Hepatocyte (in vitro differentiated cells): ENCODE results near the gene CHD6. TPM values are rescaled to one million over a fixed set of nuclear protein-coding genes. Genes with fewer than 3 reads are reported as not detected.

ENCODE experiments used
- DNase-seq: peaks from one replicate; pipeline ENCODE4 v3.0.0-alpha.2; 2016; ENCODE audit warnings: low spot score
- H2AFZ ChIP-seq: fragments of 200-600 bp; sonication (generic); 2 replicates; pipeline ENCODE4 v1.6.0; 2016; ENCODE audit warnings: antibody characterized with exemption, mild to moderate bottlenecking
- H3K27ac ChIP-seq: fragments of 200-600 bp; sonication (generic); 2 replicates; pipeline ENCODE4 v1.5.1; 2016; ENCODE audit warnings: mild to moderate bottlenecking
- H3K27me3 ChIP-seq: fragments of 200-600 bp; sonication (generic); 2 replicates; pipeline ENCODE4 v1.6.1; 2016
- H3K36me3 ChIP-seq: fragments of 200-600 bp; sonication (generic); replicated peaks from 2 replicates; pipeline ENCODE4 v1.5.1; 2016; ENCODE audit warnings: low read depth; ENCODE audit not compliant: insufficient read depth
- H3K4me1 ChIP-seq: fragments of 200-600 bp; sonication (generic); 2 replicates; pipeline ENCODE4 v1.5.1; 2016; ENCODE audit warnings: mild to moderate bottlenecking, moderate library complexity; ENCODE audit not compliant: insufficient read depth
- H3K4me2 ChIP-seq: fragments of 200-600 bp; sonication (generic); 2 replicates; pipeline ENCODE4 v1.6.0; 2016
- H3K4me3 ChIP-seq: fragments of 200-600 bp; sonication (generic); 2 replicates; pipeline ENCODE4 v1.5.1; 2016; ENCODE audit warnings: mild to moderate bottlenecking
- H3K79me2 ChIP-seq: fragments of 200-600 bp; sonication (generic); 2 replicates; pipeline ENCODE4 v1.6.0; 2017; ENCODE audit warnings: mild to moderate bottlenecking
- H3K9me2 ChIP-seq: fragments of 200-600 bp; sonication (generic); replicated peaks from 2 replicates; pipeline ENCODE4 v1.6.0; 2017; ENCODE audit warnings: mild to moderate bottlenecking; ENCODE audit not compliant: insufficient read depth
- H3K9me3 ChIP-seq: fragments of 200-600 bp; sonication (generic); 2 replicates; pipeline ENCODE4 v1.5.1; 2016; ENCODE audit warnings: low read depth, mild to moderate bottlenecking
- H4K20me1 ChIP-seq: fragments of 200-600 bp; sonication (generic); 2 replicates; pipeline ENCODE4 v1.6.0; 2016; ENCODE audit warnings: mild to moderate bottlenecking; ENCODE audit not compliant: insufficient read depth, poor library complexity, severe bottlenecking
- CTCF ChIP-seq: fragments of 200-600 bp; sonication (generic); IDR thresholded peaks from 2 replicates; pipeline ENCODE4 v1.5.1; 2016; ENCODE audit warnings: antibody characterized with exemption, mild to moderate bottlenecking; ENCODE audit not compliant: poor library complexity
- EZH2 ChIP-seq: fragments of 200-600 bp; sonication (generic); IDR thresholded peaks from 2 replicates; pipeline ENCODE4 v1.6.1; 2016; ENCODE audit warnings: antibody characterized with exemption, mild to moderate bottlenecking, borderline replicate concordance
- EZH2phosphoT487 ChIP-seq: fragments of 200-600 bp; sonication (generic); IDR thresholded peaks from one replicate; pipeline ENCODE4 v1.6.1; 2018; ENCODE audit warnings: antibody characterized with exemption, mild to moderate bottlenecking, low read depth, moderate library complexity; ENCODE audit not compliant: unreplicated experiment, severe bottlenecking
- WGBS: methylation state at CpG from one replicate; pipeline ENCODE4 v1.1.6; 2016; ENCODE audit warnings: low lambda C conversion rate; ENCODE audit errors: missing lambda C conversion rate; 5-methylcytosine and 5-hydroxymethylcytosine counted together
- polyA plus RNA-seq: library from polyadenylated mRNA; unstranded; fragments of >200 nt; fragmentation: Nextera tagmentation; extraction: Ambion mirVana; gene quantifications from 2 replicates; pipeline ENCODE4 v1.2.1, GENCODE V29; 2016
- total RNA-seq: library from RNA; depleted of rRNA; stranded (reverse); fragments of >200 nt; gene quantifications from 2 replicates; pipeline ENCODE4 v1.2.3, GENCODE V29; 2014

CHD6 gene
- total and polyA plus RNA-seq, 2 experiments from 2014 or later: 31.0 to 56.0 TPM

GRCh38 chr20:41627001-41627495 lies 8.9 kb upstream of the CHD6 start:
- Histone ChIP-seq H3K4me3 (no peak overlapping the region), H3K27ac (no peak overlapping the region), H3K79me2 (no peaks in the 10 kb centered on the region), H3K9me2 (no peaks in the 10 kb centered on the region), H4K20me1 (no peaks in the 10 kb centered on the region), H2AFZ (no peak overlapping the region), H3K4me1 (no peaks in the 10 kb centered on the region), H3K27me3 (no peaks in the 10 kb centered on the region), H3K36me3 (no peaks in the 10 kb centered on the region), H3K9me3 (no peaks in the 10 kb centered on the region), H3K4me2 (no peak overlapping the region)
- TF ChIP-seq EZH2 (no peak), EZH2phosphoT487 (no peak), CTCF (no peak)
- DNase-seq: no peak
- WGBS: 94% methylated on average over 1 of the region's 1 CpG

GRCh38 chr20:41623625-41624375 lies 5.6 kb upstream of the CHD6 start:
- H3K4me2 ChIP-seq: no peak overlapping the region
- no peaks in the 10 kb centered on the region for H4K20me1 ChIP-seq
- no peaks in the 10 kb centered on the region for H3K9me2 ChIP-seq
- no peaks in the 10 kb centered on the region for H3K9me3 ChIP-seq
- 59% methylated on average over 2 of the region's 2 CpGs for whole genome bisulfite sequencing
- H3K36me3 ChIP-seq: no peaks in the 10 kb centered on the region
- no peaks in the 10 kb centered on the region for H3K27me3 ChIP-seq
- no peak for TF ChIP-seq EZH2
- no peak for TF ChIP-seq EZH2phosphoT487
- no peak for TF ChIP-seq CTCF
- no peak for DNase-seq
- H3K4me1 ChIP-seq: no peaks in the 10 kb centered on the region
- no peak overlapping the region for H3K4me3 ChIP-seq
- no peak overlapping the region for H2AFZ ChIP-seq
- H3K79me2 ChIP-seq: no peaks in the 10 kb centered on the region
- no peak overlapping the region for H3K27ac ChIP-seq

GRCh38 chr20:41622584-41622983 lies 4.4 kb upstream of the CHD6 start:
- no peak for DNase-seq
- H2AFZ ChIP-seq: no peak overlapping the region
- no peaks in the 10 kb centered on the region for H4K20me1 ChIP-seq
- no peak overlapping the region for H3K4me2 ChIP-seq
- H3K4me1 ChIP-seq: no peaks in the 10 kb centered on the region
- no peak for TF ChIP-seq EZH2
- TF ChIP-seq EZH2phosphoT487: no peak
- TF ChIP-seq CTCF: no peak
- no peaks in the 10 kb centered on the region for H3K9me2 ChIP-seq
- H3K9me3 ChIP-seq: no peaks in the 10 kb centered on the region
- no peak overlapping the region for H3K27ac ChIP-seq
- no peaks in the 10 kb centered on the region for H3K36me3 ChIP-seq
- H3K79me2 ChIP-seq: peaks cover under 1% of the 10 kb centered on the region
- no peaks in the 10 kb centered on the region for H3K27me3 ChIP-seq
- no peak overlapping the region for H3K4me3 ChIP-seq
